ENCODE data around the gene PDCD4.

PDCD4 gene

DNA sequence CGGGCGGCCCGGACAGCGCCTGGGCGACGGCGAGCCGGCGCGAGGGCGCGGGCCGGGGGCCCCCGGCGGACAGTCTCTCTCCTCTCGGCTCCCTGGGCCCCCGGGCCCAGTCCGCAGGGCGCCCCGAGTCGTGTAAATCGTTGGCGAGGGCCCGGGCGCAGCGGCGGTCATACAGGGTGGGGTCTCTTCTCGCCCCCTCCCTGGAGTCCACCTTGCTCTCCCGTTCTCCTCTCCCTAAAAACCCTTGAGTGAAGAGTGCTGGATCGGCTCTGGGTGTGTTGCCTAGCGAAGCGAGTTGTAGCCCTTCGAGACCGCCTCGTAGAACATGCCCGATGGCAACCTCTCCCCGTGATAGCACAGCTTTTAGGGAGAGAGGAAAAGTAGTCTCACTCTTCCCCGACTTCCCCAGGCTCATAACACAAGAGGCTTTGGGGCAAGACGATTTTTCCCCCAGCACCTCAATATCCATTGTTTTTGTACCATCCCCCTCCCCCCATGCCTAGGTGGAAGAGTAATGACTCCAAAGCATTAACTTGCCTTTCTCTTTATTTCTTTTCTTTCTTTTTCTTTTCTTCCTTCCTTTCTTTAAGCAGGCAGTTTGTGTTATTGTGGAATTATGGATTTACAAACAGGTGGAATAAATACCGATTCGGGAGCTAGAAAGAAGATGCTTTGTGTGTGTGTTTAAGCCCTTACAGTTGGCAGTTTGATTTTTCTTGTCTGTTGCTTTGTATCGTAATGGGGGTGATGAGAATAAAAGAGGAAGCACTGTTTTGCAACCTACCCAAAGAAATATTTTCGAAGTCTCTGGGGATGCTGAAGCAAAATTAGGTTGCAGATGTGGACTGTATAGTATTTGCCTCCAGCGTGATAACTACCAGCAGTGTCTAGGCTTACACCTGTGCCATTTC is 48.5 kb downstream of the PDCD4 start:
- DNase-seq, result peak; percentile 33

DNA sequence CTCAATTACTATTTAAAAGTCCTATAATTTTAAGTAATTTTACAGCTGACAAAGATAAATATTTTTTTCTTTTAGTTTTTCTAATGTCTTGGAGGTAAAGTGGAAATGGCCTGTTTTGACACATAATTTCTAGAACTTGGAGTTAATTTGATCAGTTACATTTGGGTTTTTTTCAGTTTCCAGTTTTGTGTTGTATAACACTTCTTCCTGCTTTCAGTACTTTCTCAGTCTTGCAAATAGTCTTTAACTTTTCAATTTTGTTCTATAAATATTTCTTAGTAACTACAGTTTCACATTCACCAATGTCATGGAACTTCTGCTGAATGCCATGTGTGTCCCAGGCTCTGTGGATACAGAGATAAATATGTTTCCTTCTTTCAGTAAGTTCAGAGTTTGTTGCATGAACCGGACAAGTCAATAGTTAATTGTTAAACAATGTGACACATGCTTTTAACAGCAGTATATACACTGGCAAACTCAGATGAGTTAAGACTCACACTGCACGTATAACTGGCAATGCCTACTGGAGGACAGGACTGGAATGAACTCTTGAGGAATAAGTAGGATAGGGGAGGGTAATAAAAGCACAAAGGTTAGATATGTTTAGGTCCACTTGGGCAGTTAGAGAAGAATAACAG is 52.2 kb downstream of the PDCD4 start:
- DNase-seq, result peak; percentile 47

DNA sequence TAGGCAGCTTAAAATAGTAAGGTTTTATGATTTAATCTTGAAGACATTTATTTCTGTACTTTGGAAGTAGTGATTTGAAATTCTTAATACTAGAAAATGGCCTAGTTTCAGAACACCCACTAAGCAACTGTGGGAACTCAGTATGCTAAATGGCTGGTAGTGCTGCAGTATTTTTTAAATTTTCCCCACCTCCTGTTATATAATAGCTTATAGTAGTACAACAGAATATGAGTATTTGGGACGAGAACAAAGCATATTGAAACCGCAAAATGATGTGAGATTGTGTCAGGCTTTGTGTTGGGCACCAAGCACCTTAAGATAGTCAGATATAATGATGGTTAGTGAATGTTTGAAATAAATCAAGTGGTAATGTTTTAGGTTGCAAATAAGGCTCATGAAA is 55.7 kb downstream of the PDCD4 start:
- no peak for DNase-seq

DNA sequence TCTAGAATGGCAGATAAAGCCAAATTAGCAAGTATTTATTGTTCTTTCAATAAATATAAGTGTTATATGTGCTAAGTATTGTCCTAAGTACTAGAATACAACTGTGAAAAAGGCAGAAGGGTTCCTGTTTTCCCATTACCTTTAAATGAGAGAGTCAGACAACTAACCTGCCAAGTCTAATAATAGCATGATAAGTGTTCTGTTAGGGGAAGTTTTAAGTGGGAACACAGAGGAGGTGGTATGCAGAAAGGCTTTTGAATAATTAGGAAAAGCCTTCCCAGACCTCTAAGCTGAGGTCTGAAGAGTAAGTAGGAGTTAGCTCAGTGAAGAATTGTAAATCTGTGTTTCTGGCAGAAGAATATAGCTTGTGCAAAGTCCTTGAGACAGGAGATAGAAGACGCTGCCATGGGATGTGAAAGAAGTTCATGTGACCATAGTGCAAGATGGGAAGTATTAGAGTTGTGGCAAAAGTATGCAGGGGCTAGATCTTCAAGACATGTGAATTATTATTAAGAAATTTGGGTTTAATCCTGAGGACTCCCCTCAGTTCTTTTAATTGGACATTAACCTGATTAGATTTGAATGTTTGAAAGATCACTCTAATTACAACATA is 60.1 kb downstream of the PDCD4 start:
- DNase-seq, result no peak

DNA sequence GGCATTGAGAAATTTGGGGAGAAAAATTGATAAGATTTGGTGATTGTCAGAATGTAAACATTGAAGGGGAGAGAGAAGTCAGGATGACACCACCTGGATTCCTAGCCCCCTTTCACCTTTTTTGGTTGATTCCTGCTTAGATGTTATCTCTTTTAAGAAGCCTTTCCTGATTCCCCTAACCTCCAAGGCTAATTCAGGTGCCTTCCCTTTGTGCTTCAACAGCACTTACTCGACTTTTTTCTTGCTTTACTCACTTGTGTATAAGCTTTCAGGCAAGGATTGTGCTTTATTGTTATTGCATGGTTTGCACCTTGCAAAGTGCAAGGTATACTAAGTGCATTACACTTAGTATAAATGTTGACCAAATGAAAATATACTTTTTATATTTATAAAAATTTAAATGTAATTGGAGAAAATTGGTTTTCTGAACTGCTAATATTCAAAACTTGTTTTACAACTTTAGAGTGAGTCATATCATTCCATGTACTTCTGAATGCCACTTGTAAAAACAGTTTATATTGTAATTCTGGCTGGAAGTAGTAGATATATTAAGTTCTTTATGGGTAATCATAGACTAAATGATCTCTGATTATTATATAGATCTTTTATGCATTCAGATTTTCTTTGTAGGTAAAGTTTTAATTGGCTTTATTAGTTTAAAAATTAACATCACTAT is 60.9 kb downstream of the PDCD4 start:
- DNase-seq, result no peak

DNA sequence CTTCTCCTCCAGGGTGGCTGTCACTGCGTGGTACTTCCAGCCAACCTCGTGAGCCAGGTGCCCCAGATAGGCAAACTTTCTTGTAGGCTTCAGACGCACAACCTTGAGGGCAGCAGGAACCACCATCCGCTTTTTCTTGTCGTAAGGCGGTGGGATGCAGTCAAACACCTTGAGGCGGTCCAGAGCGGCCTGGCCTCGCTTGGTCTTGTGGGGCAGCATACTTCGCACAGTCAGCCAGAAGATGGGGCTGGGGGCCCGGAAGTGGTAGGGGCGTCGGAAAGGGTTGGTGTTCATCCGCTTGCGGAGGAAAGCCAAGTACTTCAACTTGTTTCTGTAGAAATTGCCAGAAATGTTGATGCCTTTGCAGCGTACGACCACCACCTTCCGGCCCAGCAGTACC is 65.0 kb downstream of the PDCD4 start:
- DNase-seq, result no peak

DNA sequence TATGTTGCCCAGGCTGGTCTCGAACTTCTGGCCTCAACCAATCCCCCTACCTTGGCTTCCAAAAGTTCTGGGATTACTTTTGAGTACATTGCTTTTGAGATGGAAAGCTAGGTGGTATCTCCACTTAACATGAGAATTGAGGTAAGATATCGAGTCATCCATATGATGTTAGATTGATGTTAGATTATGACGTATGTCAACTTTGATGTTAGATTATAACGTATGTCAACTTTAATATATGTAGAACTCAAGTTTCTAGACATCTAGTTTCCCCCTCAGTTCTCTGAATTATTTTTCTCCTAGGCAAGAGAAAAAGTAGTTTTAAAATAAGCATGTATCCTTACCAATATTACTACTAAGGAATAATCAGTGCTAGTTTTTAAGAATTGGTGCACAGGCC is 67.7 kb downstream of the PDCD4 start:
- no peak for DNase-seq

DNA sequence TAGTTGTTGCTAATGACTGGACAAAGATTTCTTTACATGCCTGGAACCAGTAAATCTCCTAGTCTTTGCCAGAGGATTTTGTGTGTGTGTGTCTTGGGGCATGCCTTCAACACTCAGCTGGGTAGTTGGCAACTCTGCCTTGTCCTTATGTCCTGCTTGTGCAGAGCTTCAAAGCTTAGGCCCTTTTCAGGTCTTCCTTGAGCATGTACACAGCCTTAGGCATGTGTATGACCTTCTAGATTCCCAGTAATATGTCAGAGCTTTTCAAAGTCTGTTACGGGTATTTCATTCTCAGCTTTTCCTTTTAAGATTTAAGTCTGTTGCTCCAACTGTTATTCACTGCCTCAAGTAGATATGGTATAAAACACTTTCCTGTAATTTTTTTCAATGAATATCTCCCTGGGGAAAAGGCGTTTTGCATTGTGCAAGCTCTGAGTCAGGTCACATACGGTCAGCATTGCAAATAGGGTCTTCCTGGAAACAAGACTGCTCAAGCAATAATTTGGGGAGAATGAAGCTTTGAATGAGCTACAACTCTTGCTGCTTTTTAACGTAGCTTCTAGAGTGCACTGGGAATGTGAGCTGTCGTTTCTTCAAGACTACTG is 73.2 kb downstream of the PDCD4 start:
- DNase-seq, result no peak

DNA sequence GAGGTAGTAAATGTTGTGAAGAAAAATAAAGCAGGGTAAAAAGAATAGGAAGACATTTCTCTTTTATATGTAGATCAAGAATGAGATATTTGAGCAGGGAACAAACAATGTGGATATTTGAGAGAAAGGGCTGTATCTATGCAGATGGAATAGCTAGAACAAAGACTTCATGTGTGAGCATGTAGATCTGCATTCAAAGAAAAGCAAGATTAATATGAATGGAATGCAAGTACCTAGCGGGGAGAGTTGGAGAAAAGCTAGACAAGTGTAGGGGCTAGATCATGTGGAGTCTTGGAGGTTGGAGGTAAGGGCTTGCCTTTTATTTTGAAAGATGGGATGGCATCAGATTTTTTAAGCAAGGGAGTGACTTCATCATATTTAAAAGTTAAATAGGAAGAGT is 74.8 kb downstream of the PDCD4 start:
- DNase-seq, result no peak

DNA sequence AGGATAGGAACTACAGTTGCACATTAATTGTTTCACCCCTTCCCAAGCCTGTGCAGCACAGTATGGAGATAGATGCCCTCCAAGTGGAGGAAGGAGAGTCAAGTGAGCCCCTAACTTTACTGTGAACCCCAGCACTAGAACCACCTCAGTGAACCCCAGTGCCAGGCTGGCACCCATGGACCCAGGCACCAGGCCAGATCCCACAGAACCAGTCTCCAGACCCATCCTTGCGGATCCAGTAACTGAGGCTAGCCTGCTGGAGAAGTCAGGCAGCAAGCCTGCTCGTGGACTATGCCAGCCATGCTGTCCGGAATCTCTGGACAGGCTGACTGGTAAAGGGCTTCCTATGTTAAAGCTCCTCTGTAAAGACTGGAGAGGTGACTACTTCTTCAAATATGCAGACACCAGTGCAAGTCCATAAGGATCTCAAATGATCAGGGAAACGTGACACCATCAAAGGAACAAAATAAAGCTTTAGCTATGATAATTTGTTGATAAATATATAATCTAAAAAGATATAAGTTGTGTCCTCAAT is 75.4 kb downstream of the PDCD4 start:
- DNase-seq, result no peak

Data from activated CD4-positive, alpha-beta T cell treated with anti-CD3 and anti-CD28 coated beads, Interleukin-2, amount 50 U/mL, for 16 hours (primary cell).